ENCODE data around the gene SERPINI1.

Gene SERPINI1

DNA sequence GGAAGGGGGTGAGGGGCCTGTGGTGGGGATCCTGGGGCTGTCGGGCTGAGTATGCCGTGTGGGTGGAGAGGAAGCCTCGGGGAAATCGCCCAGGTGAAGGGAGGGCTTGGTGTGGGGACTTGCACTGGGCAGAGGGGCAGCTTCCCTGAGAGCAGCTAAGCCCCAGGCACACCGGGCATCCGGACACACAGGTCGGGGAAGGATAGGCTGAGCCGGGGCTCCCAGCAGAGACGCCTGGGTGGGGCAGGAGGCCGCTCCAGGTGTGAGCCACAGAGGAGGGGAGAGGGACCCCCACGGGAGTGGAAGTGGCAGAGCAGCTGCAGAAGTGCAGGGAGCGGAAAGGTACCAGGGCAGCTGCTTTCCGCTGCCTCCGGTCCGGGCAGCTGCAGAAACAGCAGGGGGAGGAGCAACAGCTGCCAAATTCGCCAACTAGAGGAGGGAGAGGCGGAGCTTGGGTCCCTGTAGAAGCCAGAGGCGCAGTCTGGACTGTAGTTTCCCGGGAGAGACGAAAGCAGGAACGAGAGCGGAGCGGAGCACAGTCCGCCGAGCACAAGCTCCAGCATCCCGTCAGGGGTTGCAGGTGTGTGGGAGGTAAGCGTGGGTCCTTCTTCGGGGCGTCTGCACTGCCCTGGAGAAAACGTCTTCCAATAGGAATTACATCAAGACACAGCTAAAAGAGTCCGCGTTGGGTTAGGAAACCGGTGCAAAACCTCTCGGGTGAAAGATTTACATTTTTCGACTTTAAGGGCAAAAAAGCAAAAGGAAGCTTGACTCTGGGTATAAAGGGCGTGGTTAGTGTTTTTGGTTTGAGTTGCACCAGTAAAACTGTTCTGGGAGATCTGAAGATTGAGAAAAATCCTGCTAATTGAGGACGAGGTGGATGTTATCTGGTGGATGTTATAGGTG, at the start of gene SERPINI1:
Gene SERPINI1, plus strand, starts transcription at position 489 of the 906 bp plus-strand sequence. CDS start 53,408 bp downstream, outside the sequence.
- peaks cover 22 to 46% (median 38%) of the 10 kb centered on the region in 10 experiments for H3K4me1 ChIP-seq
- H4K20me1 ChIP-seq = peaks cover 25 to 42% (median 32%) of the 10 kb centered on the region in 11 experiments; a peak in 20 of 22 replicates
- no peaks in the 10 kb centered on the region for H3K9me3 ChIP-seq (replicated peaks in 1 of 11)
- H3K9ac ChIP-seq = peak within 1 kb of the TSS; percentile 80 to 92 (median 88)
- H3K36me3 ChIP-seq = peaks cover 0 to 11% (median 5%) of the 10 kb centered on the region in 11 experiments; a peak in 6 of 22 replicates
- H3K27ac ChIP-seq = peak within 1 kb of the TSS; percentile 81 to 95 (median 91)
- H3K4me2 ChIP-seq = peak within 1 kb of the TSS; percentile 79 to 96 (median 87)
- TF ChIP-seq Cebpa-rat (IDR thresholded peaks at IDR 0.05) = no peak
- peak within 1 kb of the TSS; percentile 67 to 90 (median 80) for H3K4me3 ChIP-seq
- no peaks in the 10 kb centered on the region for H3K27me3 ChIP-seq

GRCh38 chr3:167691366-167691765, 44.2 kb upstream of the SERPINI1 start:
- no peak overlapping the region; a peak in 1 of 20 replicates for H3K4me3 ChIP-seq
- peaks cover 5 to 96% (median 42%) of the 10 kb centered on the region in 11 experiments; a peak in 17 of 22 replicates for H4K20me1 ChIP-seq
- no peak for TF ChIP-seq Cebpa-rat (IDR thresholded peaks at IDR 0.05)
- H3K27ac ChIP-seq = peak overlapping the region in 5 of 11 experiments; percentile 15 to 64 (median 29); a peak in 5 of 22 replicates
- no peaks in the 10 kb centered on the region for H3K27me3 ChIP-seq
- H3K36me3 ChIP-seq = peaks cover 54 to 87% (median 74%) of the 10 kb centered on the region in 11 experiments
- H3K9me3 ChIP-seq (replicated peaks in 1 of 11) = no peaks in the 10 kb centered on the region
- H3K9ac ChIP-seq = peak overlapping the region in 1 of 11 experiments; percentile 43; a peak in 1 of 22 replicates
- H3K4me1 ChIP-seq = peaks cover 14 to 46% (median 22%) of the 10 kb centered on the region in 10 experiments
- peak overlapping the region; percentile 20 to 77 (median 57); a peak in 21 of 22 replicates for H3K4me2 ChIP-seq

GRCh38 chr3:167694121-167694520, 41.4 kb upstream of the SERPINI1 start:
- H3K9ac ChIP-seq = no peak overlapping the region
- peaks cover 5 to 96% (median 38%) of the 10 kb centered on the region in 11 experiments; a peak in 17 of 22 replicates for H4K20me1 ChIP-seq
- H3K4me1 ChIP-seq = peaks cover 14 to 46% (median 22%) of the 10 kb centered on the region in 10 experiments
- no peak overlapping the region for H3K27ac ChIP-seq
- no peak overlapping the region for H3K4me3 ChIP-seq
- TF ChIP-seq Cebpa-rat (IDR thresholded peaks at IDR 0.05) = no peak
- H3K27me3 ChIP-seq = no peaks in the 10 kb centered on the region
- no peak overlapping the region for H3K4me2 ChIP-seq
- H3K9me3 ChIP-seq (replicated peaks in 1 of 11) = no peaks in the 10 kb centered on the region
- H3K36me3 ChIP-seq = peaks cover 59 to 87% (median 73%) of the 10 kb centered on the region in 11 experiments

DNA sequence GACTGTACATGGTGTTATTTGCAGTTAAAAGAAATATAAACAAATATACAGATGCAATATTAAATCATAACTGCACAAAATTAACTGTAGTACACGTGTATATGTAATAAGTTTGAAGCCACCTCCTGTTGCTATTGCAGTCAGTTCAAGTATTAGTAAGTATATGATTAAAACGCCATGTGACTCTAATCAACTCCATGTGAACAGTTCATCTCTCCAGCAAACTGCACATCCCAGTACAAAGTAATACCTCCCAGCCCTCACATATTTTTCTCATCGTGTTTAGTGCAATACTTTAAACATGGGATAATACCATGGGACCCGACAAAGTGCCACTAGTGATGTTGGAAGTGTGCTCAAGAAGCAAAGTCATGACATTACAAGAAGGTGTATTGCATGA, 35.5 kb upstream of the SERPINI1 start:
- Histone ChIP-seq H4K20me1 (peaks cover 0 to 91% (median 14%) of the 10 kb centered on the region in 11 experiments; a peak in 13 of 22 replicates), H3K36me3 (peaks cover 80 to 100% (median 88%) of the 10 kb centered on the region in 11 experiments), H3K4me2 (no peak overlapping the region), H3K9ac (no peak overlapping the region), H3K27ac (no peak overlapping the region), H3K9me3 (replicated peaks in 1 of 11) (no peaks in the 10 kb centered on the region), H3K4me1 (no peaks in the 10 kb centered on the region), H3K27me3 (no peaks in the 10 kb centered on the region), H3K4me3 (no peak overlapping the region)
- TF ChIP-seq Cebpa-rat (IDR thresholded peaks at IDR 0.05) = no peak

DNA sequence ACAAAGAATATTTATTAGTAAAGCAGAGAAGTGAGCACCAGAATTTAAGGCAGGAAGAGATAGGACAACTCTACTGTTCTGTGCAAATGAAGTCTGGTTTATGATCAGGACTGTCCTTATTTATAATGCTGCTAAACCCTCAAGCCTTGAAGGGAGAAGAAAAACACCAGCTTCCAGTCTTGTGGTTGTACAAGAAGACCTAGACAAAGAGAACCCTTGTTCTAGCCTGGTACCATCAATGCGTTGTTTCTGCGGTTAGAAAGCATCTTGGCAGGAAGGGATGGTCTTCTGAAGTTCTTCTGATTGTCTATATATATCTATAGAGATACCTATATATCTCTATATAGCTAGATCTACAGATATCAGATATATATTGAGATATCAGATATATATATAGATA, 34.6 kb upstream of the SERPINI1 start:
- Histone ChIP-seq H3K27ac (no peak overlapping the region), H3K27me3 (no peaks in the 10 kb centered on the region), H3K4me1 (no peaks in the 10 kb centered on the region), H3K4me3 (no peak overlapping the region), H3K9ac (no peak overlapping the region), H3K36me3 (peaks cover 74 to 97% (median 83%) of the 10 kb centered on the region in 11 experiments), H3K9me3 (replicated peaks in 1 of 11) (no peaks in the 10 kb centered on the region), H3K4me2 (no peak overlapping the region), H4K20me1 (peaks cover 0 to 92% (median 16%) of the 10 kb centered on the region in 11 experiments; a peak in 14 of 22 replicates)
- TF ChIP-seq Cebpa-rat (IDR thresholded peaks at IDR 0.05) = no peak

- Histone ChIP-seq H3K4me2 (no peak overlapping the region), H3K4me1 (no peaks in the 10 kb centered on the region), H3K36me3 (peaks cover 82 to 97% (median 89%) of the 10 kb centered on the region in 11 experiments), H3K4me3 (no peak overlapping the region), H4K20me1 (peaks cover 12 to 94% (median 46%) of the 10 kb centered on the region in 11 experiments; a peak in 19 of 22 replicates), H3K27ac (no peak overlapping the region), H3K27me3 (no peaks in the 10 kb centered on the region), H3K9ac (no peak overlapping the region), H3K9me3 (replicated peaks in 1 of 11) (no peaks in the 10 kb centered on the region)
- no peak for TF ChIP-seq Cebpa-rat (IDR thresholded peaks at IDR 0.05)
Measured at GRCh38 chr3:167705840-167706239, 29.7 kb upstream of the SERPINI1 start.

DNA sequence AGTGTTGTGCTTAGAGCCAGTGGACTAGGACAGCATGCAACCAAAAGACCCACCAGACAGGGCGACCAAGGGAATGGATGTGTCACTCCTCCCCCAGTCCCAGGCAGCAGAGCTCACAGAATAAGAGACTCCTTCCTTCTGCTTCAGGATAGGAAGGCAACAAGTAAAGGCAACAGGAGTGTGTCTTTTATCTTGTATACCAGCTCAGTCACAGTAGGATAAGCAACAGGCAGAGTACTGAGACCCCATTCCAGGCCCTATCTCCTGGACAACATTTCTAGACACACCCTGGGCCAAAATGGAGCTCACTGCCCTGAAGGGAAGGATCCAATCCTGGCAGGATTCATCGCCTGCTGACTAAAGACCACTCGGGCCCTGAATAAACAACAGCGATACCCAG, 25.8 kb upstream of the SERPINI1 start:
- Histone ChIP-seq H3K9me3 (replicated peaks in 1 of 11) (peaks cover 0 to 10% (median 2%) of the 10 kb centered on the region in 11 experiments; a peak in 6 of 22 replicates), H3K27ac (no peak overlapping the region), H3K9ac (no peak overlapping the region), H3K4me3 (no peak overlapping the region), H3K4me2 (no peak overlapping the region), H3K36me3 (peaks cover 76 to 97% (median 83%) of the 10 kb centered on the region in 11 experiments), H4K20me1 (peaks cover 18 to 99% (median 69%) of the 10 kb centered on the region in 11 experiments; a peak in 19 of 22 replicates), H3K27me3 (no peaks in the 10 kb centered on the region), H3K4me1 (no peaks in the 10 kb centered on the region)
- TF ChIP-seq Cebpa-rat (IDR thresholded peaks at IDR 0.05) = no peak

GRCh38 chr3:167710552-167710951, 25.0 kb upstream of the SERPINI1 start:
- no peak overlapping the region for H3K4me3 ChIP-seq
- no peaks in the 10 kb centered on the region for H3K4me1 ChIP-seq
- TF ChIP-seq Cebpa-rat (IDR thresholded peaks at IDR 0.05) = no peak
- peaks cover 20 to 99% (median 74%) of the 10 kb centered on the region in 11 experiments; a peak in 19 of 22 replicates for H4K20me1 ChIP-seq
- H3K27ac ChIP-seq = no peak overlapping the region
- H3K27me3 ChIP-seq = no peaks in the 10 kb centered on the region
- H3K36me3 ChIP-seq = peaks cover 83 to 99% (median 92%) of the 10 kb centered on the region in 11 experiments
- H3K9me3 ChIP-seq (replicated peaks in 1 of 11) = peaks cover 0 to 16% (median 5%) of the 10 kb centered on the region in 11 experiments; a peak in 8 of 22 replicates
- no peak overlapping the region for H3K9ac ChIP-seq
- no peak overlapping the region for H3K4me2 ChIP-seq

- Histone ChIP-seq H3K4me1 (no peaks in the 10 kb centered on the region), H3K9ac (no peak overlapping the region), H3K36me3 (peaks cover 85 to 100% (median 93%) of the 10 kb centered on the region in 11 experiments), H3K9me3 (replicated peaks in 1 of 11) (peaks cover 0 to 22% (median 8%) of the 10 kb centered on the region in 11 experiments; a peak in 8 of 22 replicates), H4K20me1 (peaks cover 19 to 100% (median 76%) of the 10 kb centered on the region in 11 experiments; a peak in 19 of 22 replicates), H3K4me2 (no peak overlapping the region), H3K27me3 (no peaks in the 10 kb centered on the region), H3K4me3 (no peak overlapping the region), H3K27ac (no peak overlapping the region)
- TF ChIP-seq Cebpa-rat (IDR thresholded peaks at IDR 0.05) = no peak
Measured at GRCh38 chr3:167711439-167711838, 24.1 kb upstream of the SERPINI1 start.

Measured in BLaER1 treated with 17β-estradiol and CSF1 and Interleukin-3, amounts not matched to agents 10 nM and 100 nM (cell line).